K562 (cell line): ENCODE measurements around the gene STYXL1. TPM values are rescaled to one million over a fixed set of nuclear protein-coding genes. Genes with fewer than 3 reads are reported as not detected.

Source experiments
- ATAC-seq: fragments of 200-7000 bp; cut with Tn5 transposase; 3 replicates; pipeline ENCODE4 v1.9.1; 2020; ENCODE audit warnings: moderate library complexity
- BruUV-seq: library from RNA; stranded (reverse); fragments of 400-500 nt; replicated peaks from 2 replicates; lab custom pipeline; 2021; lab: Mats Ljungman, UMichigan
- CTCF ChIA-PET: fragments of 300-600 bp; formaldehyde crosslinking; extraction: SDS; loops from one replicate; lab custom pipeline; 2021; ENCODE audit warnings: low intra/inter-chr PET ratio; lab: Yijun Ruan, JAX
- POLR2A ChIA-PET: fragments of 300-600, 350-650 bp; sonication (Branson Sonifier 250); formaldehyde crosslinking; extraction: SDS; loops from one replicate; lab custom pipeline; 2021; ENCODE audit warnings: antibody characterized with exemption, inconsistent platforms; lab: Yijun Ruan, JAX
- DNase-seq, 4 experiments: peaks; one replicate each; pipeline versions ENCODE4 v3.0.0 to v3.0.0-alpha.2; 2011 to 2018; ENCODE audit warnings: low spot score in 3 of 4, mixed read lengths in 3 of 4; ENCODE audit errors: extremely low read depth in 1 of 4
- FAIRE-seq: peaks from 2 replicates; lab custom pipeline; 2011; peaks lifted over from hg19 to GRCh38; lab: Jason Lieb, UNC
- H2AFZ ChIP-seq: 2 replicates; pipeline ENCODE4 v1.6.0; 2011; ENCODE audit warnings: low read depth, low read length, control low read depth, inconsistent platforms
- H3K27ac ChIP-seq: fragments of 200-600 bp; 3 replicates; pipeline ENCODE4 v1.8.0; 2011; ENCODE audit warnings: low read depth, mild to moderate bottlenecking, control low read depth, inconsistent platforms, low read length, moderate library complexity, mixed read lengths; ENCODE audit errors: extremely low read depth
- H3K27me3 ChIP-seq, 2 experiments: fragments of 300-600 bp in 1 of 2; 2 replicates in 1 of 2; 3 replicates in 1 of 2; pipeline versions ENCODE4 v1.6.0 to v1.8.0; 2011; ENCODE audit warnings: inconsistent platforms in 2 of 2, low read length in 2 of 2, mild to moderate bottlenecking in 1 of 2, mixed read lengths in 1 of 2, moderate library complexity in 1 of 2; ENCODE audit not compliant: control insufficient read depth in 2 of 2, insufficient read depth in 2 of 2
- H3K36me3 ChIP-seq: fragments of 300-600 bp; 3 replicates; pipeline ENCODE4 v1.8.0; 2011; ENCODE audit warnings: mild to moderate bottlenecking, low read length, inconsistent platforms; ENCODE audit not compliant: control insufficient read depth, insufficient read depth
- H3K4me1 ChIP-seq, 2 experiments: fragments of 200-600 bp in 1 of 2; replicated peaks in 1 of 2; 2 replicates in 1 of 2; 3 replicates in 1 of 2; pipeline versions ENCODE4 v1.5.1 to v1.8.0; 2011; ENCODE audit warnings: inconsistent platforms in 2 of 2, low read length in 2 of 2, mild to moderate bottlenecking in 1 of 2, mixed read lengths in 1 of 2, moderate library complexity in 1 of 2; ENCODE audit not compliant: control insufficient read depth in 2 of 2, insufficient read depth in 2 of 2
- H3K4me2 ChIP-seq: 2 replicates; pipeline ENCODE4 v1.6.1; 2011; ENCODE audit warnings: low read length, control low read depth, inconsistent platforms, mixed read lengths; ENCODE audit not compliant: insufficient read depth
- H3K4me3 ChIP-seq: fragments of 200-600 bp; sonication (generic), shearing (Covaris generic); 2 replicates; pipeline ENCODE4 v1.5.1; 2016; ENCODE audit warnings: control low read depth, inconsistent platforms
- H3K79me2 ChIP-seq: fragments of 200-600 bp; 3 replicates; pipeline ENCODE4 v1.8.0; 2011; ENCODE audit warnings: low read length, inconsistent platforms; ENCODE audit not compliant: control insufficient read depth, insufficient read depth
- H3K9ac ChIP-seq, 2 experiments: 2 replicates each; pipeline versions ENCODE4 v1.6.0 to v1.6.1; 2011; ENCODE audit warnings: low read depth in 2 of 2, low read length in 2 of 2, control low read depth in 1 of 2, inconsistent platforms in 1 of 2, mild to moderate bottlenecking in 1 of 2, mixed read lengths in 1 of 2; ENCODE audit not compliant: insufficient read depth in 1 of 2
- H3K9me1 ChIP-seq: one replicate; pipeline ENCODE4 v1.6.0; 2011; ENCODE audit warnings: inconsistent platforms, mild to moderate bottlenecking, low read length, moderate library complexity; ENCODE audit not compliant: control insufficient read depth, insufficient read depth
- H3K9me3 ChIP-seq: replicated peaks from 2 replicates; pipeline ENCODE4 v1.5.1; 2011; ENCODE audit warnings: low read depth, low read length, inconsistent platforms; ENCODE audit not compliant: control insufficient read depth, insufficient read depth
- H4K20me1 ChIP-seq: replicated peaks from 2 replicates; pipeline ENCODE4 v1.6.1; 2011; ENCODE audit warnings: low read length, inconsistent platforms, mixed read lengths; ENCODE audit not compliant: control insufficient read depth, insufficient read depth
- ATF3 ChIP-seq, 2 experiments: fragments of 450-650 bp in 1 of 2; sonication (generic) in 1 of 2; formaldehyde crosslinking in 1 of 2; IDR thresholded peaks in 1 of 2; conservative IDR thresholded peaks in 1 of 2; 2 replicates each; pipeline versions ENCODE4 v1.6.1 to v1.8.1; 2016 to 2023; ENCODE audit warnings: mild to moderate bottlenecking in 2 of 2, moderate library complexity in 2 of 2, inconsistent platforms in 1 of 2, missing genetic modification reagents in 1 of 2
- ATF7 ChIP-seq: fragments of 450-650 bp; IDR thresholded peaks from 2 replicates; pipeline ENCODE4 v1.7.1; 2014; ENCODE audit warnings: mild to moderate bottlenecking, moderate library complexity
- JUN ChIP-seq, 2 experiments: sonication (generic) in 1 of 2; formaldehyde crosslinking in 1 of 2; IDR thresholded peaks; 2 replicates each; pipeline versions ENCODE4 v1.6.1 to v1.8.0; 2012 to 2022; ENCODE audit warnings: borderline replicate concordance in 2 of 2, mild to moderate bottlenecking in 2 of 2, improper control_type of control experiment in 1 of 2, low read depth in 1 of 2, low read length in 1 of 2, missing genetic modification reagents in 1 of 2
- JUNB ChIP-seq: fragments of 450-650 bp; formaldehyde crosslinking; conservative IDR thresholded peaks from 2 replicates; pipeline ENCODE4 v1.4.0; 2020; ENCODE audit warnings: mild to moderate bottlenecking
- MED1 ChIP-seq: sonication (generic); formaldehyde crosslinking; IDR thresholded peaks from 2 replicates; pipeline ENCODE4 v1.8.1; 2023; ENCODE audit warnings: missing genetic modification reagents, borderline replicate concordance
- NELFE ChIP-seq: IDR thresholded peaks from 2 replicates; pipeline ENCODE4 v1.6.1; 2011; ENCODE audit warnings: mild to moderate bottlenecking; ENCODE audit not compliant: insufficient read depth, insufficient read length
- PRDM10 ChIP-seq: fragments of 450-650 bp; IDR thresholded peaks from 2 replicates; pipeline ENCODE4 v1.6.1; 2018; ENCODE audit not compliant: partially characterized antibody
- RAD51 ChIP-seq: fragments of 450-650 bp; IDR thresholded peaks from 2 replicates; pipeline ENCODE4 v1.7.1; 2016; ENCODE audit warnings: low read depth, mild to moderate bottlenecking, borderline replicate concordance
- RBM14 ChIP-seq: fragments of 200-400 bp; formaldehyde crosslinking; IDR thresholded peaks from 2 replicates; pipeline ENCODE4 v1.6.1; 2018; ENCODE audit warnings: low read depth, mild to moderate bottlenecking, low read length, moderate library complexity, borderline replicate concordance; ENCODE audit not compliant: insufficient read depth
- STAT5A ChIP-seq: IDR thresholded peaks from 2 replicates; pipeline ENCODE4 v1.6.1; 2012; ENCODE audit warnings: low read length, inconsistent platforms, borderline replicate concordance
- ZFX ChIP-seq: sonication (generic); formaldehyde crosslinking; IDR thresholded peaks from 2 replicates; pipeline ENCODE4 v1.8.0; 2022; ENCODE audit warnings: mild to moderate bottlenecking, missing genetic modification reagents, moderate library complexity
- ZNF174 ChIP-seq: fragments of 250-450 bp; sonication (Bioruptor Pico); IDR thresholded peaks from 2 replicates; pipeline ENCODE4 v1.4.0; 2020; ENCODE audit warnings: mild to moderate bottlenecking
- ZNF436 ChIP-seq: fragments of 250-450, 450-650 bp; sonication (Bioruptor Pico); formaldehyde crosslinking; IDR thresholded peaks from 2 replicates; pipeline ENCODE4 v1.7.0; 2020; ENCODE audit warnings: mild to moderate bottlenecking
- ZNF507 ChIP-seq: conservative IDR thresholded peaks from 2 replicates; pipeline ENCODE4 v1.6.1; 2017; ENCODE audit warnings: missing genetic modification characterization, missing compliant biosample characterization
- ZNF551 ChIP-seq: fragments of 250-450 bp; sonication (Bioruptor Pico); IDR thresholded peaks from 2 replicates; pipeline ENCODE4 v1.5.0; 2021; ENCODE audit warnings: mild to moderate bottlenecking, moderate library complexity
- ZZZ3 ChIP-seq: fragments of 450-650 bp; IDR thresholded peaks from 2 replicates; pipeline ENCODE4 v1.6.1; 2016; ENCODE audit warnings: antibody characterized with exemption, mild to moderate bottlenecking, moderate library complexity
- WGBS: fragments of 100-300 bp; shearing (Covaris generic); methylation state at CpG from one replicate; pipeline ENCODE4 v1.1.6; 2016; ENCODE audit warnings: low coverage, mixed read lengths; ENCODE audit not compliant: insufficient coverage; ENCODE audit errors: missing lambda C conversion rate; 5-methylcytosine and 5-hydroxymethylcytosine counted together
- in situ Hi-C: fragments of 300-500 bp; cut with MboI; formaldehyde crosslinking; loops from 4 replicates; pipeline ENCODE4 v1.15.0; 2018; ENCODE audit warnings: inconsistent platforms, mixed read lengths
- intact Hi-C: fragments of 100-400 bp; cut with micrococcal nuclease; formaldehyde crosslinking; loops from 2 replicates; pipeline ENCODE4 v1.14.2; 2022
- polyA plus RNA-seq, 8 experiments: library from polyadenylated mRNA; depleted of rRNA in 4 of 8; stranded (reverse) in 5 of 8; unstranded in 3 of 8; fragments of >200 nt; fragmentation: Nextera tagmentation in 2 of 8; fragmentation: Illumina TruSeq in 1 of 8; extraction: Ambion mirVana in 2 of 8; extraction: Trizol in 1 of 8; gene quantifications; 2 replicates each; pipeline versions ENCODE4 v1.2.1 to v1.2.3, GENCODE V29; 2011 to 2014; ENCODE audit warnings: inconsistent platforms in 1 of 8, missing spikeins in 1 of 8
- total RNA-seq, 7 experiments: library from RNA; depleted of rRNA in 6 of 7; stranded (reverse); fragments of >200 nt in 6 of 7; fragmentation: Illumina TruSeq in 2 of 7; extraction: Trizol in 2 of 7; gene quantifications; 2 replicates each; pipeline versions ENCODE4 v1.2.1 to v1.2.3, GENCODE V29; 2011 to 2021; ENCODE audit warnings: low replicate concordance in 1 of 7

Gene STYXL1
- total and polyA plus RNA-seq, 9 of the 15 experiments (the other 6 are each of a cell fraction or from before 2014, with no cell fraction given) = 36.5 to 97.2 (median 49.9) TPM

- peak; percentile 11 for FAIRE-seq
- CTCF ChIA-PET = no interaction called here
- H3K4me3 ChIP-seq = no peak overlapping the region
- H3K27ac ChIP-seq = peak overlapping the region; percentile 27; the same call in 1 of the 3 replicates
- WGBS = 76% methylated on average over 29 of the region's 30 CpGs
- peaks cover 45% of the 10 kb centered on the region; the same call in 2 of the 3 replicates for H3K36me3 ChIP-seq
- no peak overlapping the region for H2AFZ ChIP-seq
- no peak overlapping the region for H3K4me2 ChIP-seq
- H3K79me2 ChIP-seq = no peaks in the 10 kb centered on the region
- in situ Hi-C loops = no loop called here
- peaks cover 8 to 36% of the 10 kb centered on the region in 2 experiments; a peak in 3 of 5 replicates for H3K4me1 ChIP-seq
- intact Hi-C loops = loop anchor here (5.0 kb wide), 1 partner anchor 103 kb away; no protein-coding TSS in a partner anchor
- no peaks in the 10 kb centered on the region for H3K9me3 ChIP-seq
- POLR2A ChIA-PET = interaction anchor here (0.6 to 1.5 kb wide), 4 partner anchors 15 to 79 kb away, joined by 3 to 6 read pairs (median 4); no protein-coding TSS in a partner anchor
- H4K20me1 ChIP-seq = no peaks in the 10 kb centered on the region
- BruUV-seq = no TSS peak
- H3K9me1 ChIP-seq = peaks cover 2% of the 10 kb centered on the region
- no peaks in the 10 kb centered on the region for H3K27me3 ChIP-seq
- peak overlapping the region in 1 of 2 experiments; percentile 11; a peak in 2 of 4 replicates for H3K9ac ChIP-seq
- ATAC-seq = peak; percentile 73
- peak in 1 of 4 experiments; percentile 24 for DNase-seq
- TF ChIP-seq ZFX (CRISPR knock-in tag) (peak; percentile 61), PRDM10 (peak; percentile 92), MED1 (CRISPR knock-in tag) (no peak), STAT5A (no peak), ZZZ3 (no peak), ATF3 (IDR thresholded peaks at IDR 0.05) (peak; percentile 88), ATF3 (CRISPR knock-in tag; conservative IDR thresholded peaks at IDR 0.05) (no peak), JUNB (no peak), RAD51 (peak; percentile 67; the same call in 1 of the 2 replicates), RBM14 (no peak), ZNF551 (CRISPR knock-in tag) (no peak), ZNF507 (tag) (no peak), ZNF174 (CRISPR knock-in tag) (no peak), ATF7 (peak; percentile 76), JUN (IDR thresholded peaks at IDR 0.05; ENCODE audit: borderline replicate concordance, low read depth, low read length) (peak; percentile 62; the same call in 1 of the 2 replicates), JUN (CRISPR knock-in tag; IDR thresholded peaks at IDR 0.05; ENCODE audit: borderline replicate concordance) (no peak), ZNF436 (no peak), NELFE (no peak)
Observed at GRCh38 chr7:75969704-75970498, 77.9 kb downstream of the STYXL1 start.
